Parathyroid adenoma (tissue), 2 donors: ENCODE data around the gene SCUBE2.

ENCODE experiments used
- H2AFZ ChIP-seq: fragments of 300-600 bp; sonication (generic); one replicate; pipeline ENCODE4 v1.7.0; 2017; ENCODE audit warnings: antibody characterized with exemption, mild to moderate bottlenecking
- H3K27ac ChIP-seq: fragments of 300-600 bp; sonication (generic); one replicate; pipeline ENCODE4 v1.7.0; 2017
- H3K27me3 ChIP-seq: fragments of 300-600 bp; sonication (generic); one replicate; pipeline ENCODE4 v1.7.0; 2017; ENCODE audit warnings: low read length; ENCODE audit not compliant: control insufficient read depth, insufficient read depth
- H3K36me3 ChIP-seq: fragments of 300-600 bp; sonication (generic); one replicate; pipeline ENCODE4 v1.7.0; 2017; ENCODE audit warnings: low read length; ENCODE audit not compliant: control insufficient read depth, insufficient read depth
- H3K4me1 ChIP-seq: fragments of 300-600 bp; sonication (generic); one replicate; pipeline ENCODE4 v1.7.0; 2017; ENCODE audit warnings: control low read depth
- H3K4me2 ChIP-seq: fragments of 300-600 bp; sonication (generic); one replicate; pipeline ENCODE4 v1.7.0; 2017; ENCODE audit warnings: low read length
- H3K4me3 ChIP-seq: fragments of 300-600 bp; sonication (generic); one replicate; pipeline ENCODE4 v1.7.0; 2017; ENCODE audit warnings: low read depth, low read length
- H3K79me2 ChIP-seq: fragments of 300-600 bp; sonication (generic); one replicate; pipeline ENCODE4 v1.7.0; 2017; ENCODE audit warnings: control low read depth
- H3K9ac ChIP-seq: fragments of 300-600 bp; sonication (generic); one replicate; pipeline ENCODE4 v1.7.0; 2017; ENCODE audit warnings: mild to moderate bottlenecking
- H3K9me3 ChIP-seq: fragments of 300-600 bp; sonication (generic); one replicate; pipeline ENCODE4 v1.7.0; 2017; ENCODE audit warnings: low read length; ENCODE audit not compliant: control insufficient read depth
- CTCF ChIP-seq: fragments of 300-600 bp; sonication (generic); IDR thresholded peaks from one replicate; pipeline ENCODE4 v1.7.0; 2017; ENCODE audit warnings: antibody characterized with exemption, mild to moderate bottlenecking
- donor health status: primary hyperparathyroidism.

Gene SCUBE2

GRCh38 chr11:9132203-9132878 lies 40.9 kb upstream of the SCUBE2 start:
- Histone ChIP-seq H3K4me3 (no peak overlapping the region), H3K9me3 (no peaks in the 10 kb centered on the region), H3K27me3 (no peaks in the 10 kb centered on the region), H3K4me1 (peaks cover 6% of the 10 kb centered on the region), H2AFZ (no peak overlapping the region), H3K36me3 (no peaks in the 10 kb centered on the region), H3K27ac (no peak overlapping the region), H3K9ac (no peak overlapping the region), H3K79me2 (no peaks in the 10 kb centered on the region), H3K4me2 (no peak overlapping the region)
- TF ChIP-seq CTCF = no peak

DNA sequence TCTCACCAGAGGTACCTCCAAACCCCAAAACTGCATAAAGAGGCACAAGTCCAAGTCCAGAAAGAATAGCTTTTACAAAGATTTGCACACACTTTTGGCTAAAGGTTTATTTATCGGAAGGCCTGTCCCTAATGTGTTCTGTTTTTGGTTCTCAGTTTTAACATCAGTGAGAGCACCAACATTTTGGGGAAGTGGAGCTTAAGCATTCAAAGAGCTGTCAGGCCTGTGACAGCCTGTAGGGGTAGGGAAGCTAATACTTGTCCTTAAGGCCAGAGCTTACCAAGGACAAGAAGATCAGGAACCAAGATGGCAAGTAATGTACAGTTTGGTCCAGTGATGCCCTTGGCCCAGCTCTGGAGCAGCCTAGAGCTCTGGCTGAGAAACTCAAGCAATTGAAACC lies 38.9 kb upstream of the SCUBE2 start:
- TF ChIP-seq CTCF = no peak
- Histone ChIP-seq H3K27ac (no peak overlapping the region), H3K4me1 (no peaks in the 10 kb centered on the region), H3K9ac (no peak overlapping the region), H3K9me3 (no peaks in the 10 kb centered on the region), H3K27me3 (no peaks in the 10 kb centered on the region), H3K79me2 (no peaks in the 10 kb centered on the region), H3K4me2 (no peak overlapping the region), H2AFZ (no peak overlapping the region), H3K36me3 (no peaks in the 10 kb centered on the region), H3K4me3 (no peak overlapping the region)

- Histone ChIP-seq H3K27me3 (no peaks in the 10 kb centered on the region), H2AFZ (no peak overlapping the region), H3K79me2 (no peaks in the 10 kb centered on the region), H3K9ac (no peak overlapping the region), H3K36me3 (no peaks in the 10 kb centered on the region), H3K27ac (no peak overlapping the region), H3K4me1 (no peaks in the 10 kb centered on the region), H3K9me3 (no peaks in the 10 kb centered on the region), H3K4me2 (no peak overlapping the region), H3K4me3 (no peak overlapping the region)
- no peak for TF ChIP-seq CTCF
Observed at GRCh38 chr11:9126636-9127035, 35.2 kb upstream of the SCUBE2 start.

GRCh38 chr11:9125185-9125886 lies 33.9 kb upstream of the SCUBE2 start:
- Histone ChIP-seq H3K27ac (no peak overlapping the region), H3K4me2 (no peak overlapping the region), H3K36me3 (no peaks in the 10 kb centered on the region), H3K27me3 (no peaks in the 10 kb centered on the region), H2AFZ (no peak overlapping the region), H3K9me3 (no peaks in the 10 kb centered on the region), H3K79me2 (no peaks in the 10 kb centered on the region), H3K4me3 (no peak overlapping the region), H3K9ac (no peak overlapping the region), H3K4me1 (no peaks in the 10 kb centered on the region)
- TF ChIP-seq CTCF = no peak
